ENCODE measurements around the gene POFUT2.

POFUT2 gene, protein sequence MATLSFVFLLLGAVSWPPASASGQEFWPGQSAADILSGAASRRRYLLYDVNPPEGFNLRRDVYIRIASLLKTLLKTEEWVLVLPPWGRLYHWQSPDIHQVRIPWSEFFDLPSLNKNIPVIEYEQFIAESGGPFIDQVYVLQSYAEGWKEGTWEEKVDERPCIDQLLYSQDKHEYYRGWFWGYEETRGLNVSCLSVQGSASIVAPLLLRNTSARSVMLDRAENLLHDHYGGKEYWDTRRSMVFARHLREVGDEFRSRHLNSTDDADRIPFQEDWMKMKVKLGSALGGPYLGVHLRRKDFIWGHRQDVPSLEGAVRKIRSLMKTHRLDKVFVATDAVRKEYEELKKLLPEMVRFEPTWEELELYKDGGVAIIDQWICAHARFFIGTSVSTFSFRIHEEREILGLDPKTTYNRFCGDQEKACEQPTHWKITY

DNA sequence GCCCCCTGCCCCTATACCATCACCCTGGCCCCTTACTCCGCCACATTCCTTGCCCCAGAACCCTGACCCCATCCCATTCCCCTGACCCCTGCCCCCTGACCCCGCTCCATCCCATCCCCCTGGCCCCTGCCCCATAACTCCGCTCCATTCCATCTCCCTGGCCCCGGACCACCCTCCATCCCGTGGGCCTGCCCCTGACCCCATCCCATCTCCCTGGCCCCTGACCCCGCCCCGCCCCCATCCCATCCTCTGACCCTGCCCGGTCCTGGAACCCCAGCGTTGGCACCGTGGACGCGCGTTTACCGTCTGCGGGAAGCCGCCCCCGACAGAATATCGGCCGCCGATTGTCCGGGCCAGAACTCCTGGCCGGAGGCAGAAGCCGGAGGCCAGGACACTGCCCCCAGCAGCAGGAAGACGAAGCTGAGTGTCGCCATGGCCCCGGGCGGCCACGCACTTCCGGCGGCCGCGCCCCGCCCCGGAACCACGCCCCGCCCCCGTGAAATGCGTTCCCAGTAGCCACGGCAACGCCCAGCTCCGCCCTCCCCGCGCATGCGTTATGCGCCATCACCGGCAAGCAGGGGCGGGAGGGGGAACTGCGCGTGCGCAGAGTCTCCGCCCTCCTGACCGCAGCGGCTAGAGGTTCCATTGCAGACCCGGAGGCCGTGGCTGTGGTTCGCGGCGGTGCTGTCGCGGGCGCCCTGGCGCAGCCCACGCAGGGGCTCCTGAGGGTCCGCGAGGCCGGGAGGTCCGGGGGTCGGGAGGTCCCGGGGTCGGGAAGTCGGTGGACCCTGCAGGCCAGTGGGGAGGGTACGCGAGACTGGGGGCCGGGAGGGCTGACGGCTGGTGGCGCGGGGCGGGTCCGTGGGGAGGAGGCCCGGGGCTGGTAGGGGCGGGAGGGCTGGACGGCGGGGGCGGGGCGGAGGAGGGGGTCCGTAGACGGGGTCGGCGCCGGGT is at the start of gene POFUT2:
Gene POFUT2, minus strand, starts transcription at position 458 of the 954 bp plus-strand sequence. Its CDS starts 24 bp downstream, at position 434.
- DNase-seq = peak; percentile 99

DNA sequence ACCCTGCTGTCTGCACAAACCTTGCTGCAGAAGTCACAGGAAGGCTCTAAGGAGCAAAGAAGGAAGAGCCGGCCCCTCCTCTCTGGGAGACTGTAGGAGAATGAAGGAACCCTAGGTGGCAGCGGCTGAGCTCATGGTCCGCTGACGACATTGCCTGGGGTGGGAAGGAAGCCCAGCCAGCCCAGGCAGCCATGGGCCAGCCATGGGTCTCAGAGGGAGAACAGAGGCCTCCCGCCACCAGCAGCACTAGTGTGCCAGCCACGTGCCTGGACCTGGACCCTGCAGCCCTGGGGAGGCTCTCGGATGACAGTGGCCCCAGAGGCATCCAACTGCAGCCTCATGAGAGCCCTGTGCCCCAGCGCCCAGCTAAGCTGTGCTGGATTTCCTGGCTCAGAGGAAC is 49.2 kb upstream of the POFUT2 start:
- no peak for DNase-seq

DNA sequence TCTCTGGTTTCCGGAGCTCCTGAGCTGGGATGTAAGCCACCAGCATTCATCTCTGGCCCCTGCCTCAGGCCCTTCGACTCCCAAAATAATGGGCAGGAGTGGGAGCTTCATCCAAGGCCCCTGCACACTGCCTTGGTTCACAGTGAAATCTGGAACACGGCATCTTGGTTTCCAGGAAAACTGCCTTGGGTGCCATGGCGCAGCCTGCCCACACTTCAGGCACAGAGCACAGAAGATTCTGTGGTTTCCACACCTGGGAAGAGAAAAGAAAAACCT is 48.8 kb upstream of the POFUT2 start:
- DNase-seq = no peak

GRCh38 chr21:45335761-45336534 is 48.3 kb upstream of the POFUT2 start:
- no peak for DNase-seq

DNA sequence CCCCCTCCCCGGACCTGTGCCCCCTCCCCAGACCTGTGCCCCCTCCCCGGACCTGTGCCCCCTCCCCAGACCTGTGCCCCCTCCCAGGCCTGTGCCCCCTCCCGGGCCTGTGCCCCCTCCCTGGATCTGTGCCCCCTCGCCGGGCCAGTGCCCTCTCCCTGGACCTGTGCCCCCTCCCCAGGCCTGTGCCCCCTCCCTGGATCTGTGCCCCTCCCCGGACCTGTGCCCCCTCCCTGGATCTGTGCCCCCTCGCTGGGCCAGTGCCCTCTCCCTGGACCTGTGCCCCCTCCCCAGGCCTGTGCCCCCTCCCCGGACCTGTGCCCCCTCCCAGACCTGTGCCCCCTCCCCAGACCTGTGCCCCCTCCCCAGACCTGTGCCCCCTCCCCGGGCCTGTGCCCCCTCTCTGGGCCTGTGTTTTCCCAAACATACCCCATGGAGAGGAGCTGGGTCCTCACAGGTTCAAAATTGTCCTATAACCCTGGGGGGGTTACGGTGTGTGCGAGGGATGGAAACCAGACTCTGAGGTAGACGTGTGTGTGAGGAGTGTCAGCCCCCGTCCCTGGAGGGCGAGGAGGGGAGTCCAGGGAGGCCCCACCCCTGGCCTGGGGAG is 47.6 kb upstream of the POFUT2 start:
- DNase-seq = no peak

- no peak for DNase-seq
Measured at GRCh38 chr21:45334591-45335081, 46.9 kb upstream of the POFUT2 start.

DNA sequence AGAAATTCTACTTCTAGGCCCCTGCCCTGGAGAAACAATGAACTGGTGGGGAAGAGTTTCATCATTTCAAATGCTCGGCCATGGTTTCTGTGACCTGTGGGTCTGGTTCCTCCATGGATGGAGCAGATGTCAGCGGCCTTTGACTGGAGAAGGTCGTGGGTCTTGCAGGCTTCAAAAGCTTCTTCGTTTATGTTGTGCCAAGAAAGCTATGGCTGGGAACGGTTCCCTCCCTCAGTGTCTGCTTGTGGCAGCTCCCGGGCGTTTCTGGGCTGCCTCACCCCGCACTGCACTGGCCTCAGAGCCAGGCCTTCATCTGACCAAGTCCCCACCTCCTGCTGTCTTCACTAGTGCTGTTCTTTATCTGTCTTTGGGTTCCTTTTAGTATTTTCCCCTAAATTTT is 46.4 kb upstream of the POFUT2 start:
- no peak for DNase-seq

- no peak for DNase-seq
Measured at GRCh38 chr21:45333583-45334121, 46.0 kb upstream of the POFUT2 start.

DNA sequence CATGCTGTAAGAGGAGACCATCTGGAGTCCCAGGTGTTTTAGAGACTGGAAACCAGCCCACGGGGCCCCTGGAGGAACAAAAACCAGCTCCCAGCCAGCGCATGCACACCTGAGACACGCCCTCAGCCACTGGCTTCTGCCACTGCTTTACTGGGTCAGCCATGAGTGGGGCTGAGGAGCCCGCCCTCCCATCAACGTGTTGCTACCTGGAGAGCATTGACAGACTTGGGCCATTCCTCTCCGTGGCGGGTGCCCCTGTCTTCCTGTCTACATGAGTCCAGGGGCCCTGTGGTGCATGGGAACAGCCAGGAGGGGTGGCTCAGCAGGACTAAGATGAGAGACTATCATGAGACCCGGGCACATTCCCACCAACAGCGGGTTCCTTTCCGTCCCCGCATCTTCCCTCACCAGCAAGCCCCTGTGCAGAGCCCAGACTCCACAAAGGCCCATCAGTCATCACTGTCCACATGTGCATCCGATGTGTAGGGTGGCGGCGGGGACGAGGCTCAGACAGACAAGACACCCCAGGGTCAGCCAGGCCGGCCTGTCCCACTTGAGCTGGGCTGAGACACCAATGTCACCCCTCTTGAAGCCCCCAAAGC is 45.4 kb upstream of the POFUT2 start:
- DNase-seq = no peak

DNA sequence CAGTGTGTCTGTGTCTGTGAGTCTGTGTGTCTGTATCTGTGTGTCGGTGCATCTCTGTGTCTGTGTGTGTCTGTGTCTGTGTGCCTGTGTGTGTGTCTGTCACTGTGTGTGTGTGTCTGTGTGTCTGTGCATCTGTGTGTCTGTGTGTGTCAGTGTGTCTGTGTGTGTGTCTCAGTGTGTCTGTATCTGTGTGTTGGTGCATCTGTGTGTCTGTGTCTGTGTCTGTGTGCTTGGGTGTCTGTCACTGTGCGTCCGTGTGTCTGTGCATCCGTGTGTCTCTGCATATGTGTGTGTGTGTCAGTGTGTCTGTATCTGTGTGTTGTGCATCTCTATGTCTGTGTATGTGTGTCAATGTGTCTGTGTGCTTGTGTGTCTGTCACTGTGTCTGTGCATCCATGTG is 44.7 kb upstream of the POFUT2 start:
- no peak for DNase-seq

DNA sequence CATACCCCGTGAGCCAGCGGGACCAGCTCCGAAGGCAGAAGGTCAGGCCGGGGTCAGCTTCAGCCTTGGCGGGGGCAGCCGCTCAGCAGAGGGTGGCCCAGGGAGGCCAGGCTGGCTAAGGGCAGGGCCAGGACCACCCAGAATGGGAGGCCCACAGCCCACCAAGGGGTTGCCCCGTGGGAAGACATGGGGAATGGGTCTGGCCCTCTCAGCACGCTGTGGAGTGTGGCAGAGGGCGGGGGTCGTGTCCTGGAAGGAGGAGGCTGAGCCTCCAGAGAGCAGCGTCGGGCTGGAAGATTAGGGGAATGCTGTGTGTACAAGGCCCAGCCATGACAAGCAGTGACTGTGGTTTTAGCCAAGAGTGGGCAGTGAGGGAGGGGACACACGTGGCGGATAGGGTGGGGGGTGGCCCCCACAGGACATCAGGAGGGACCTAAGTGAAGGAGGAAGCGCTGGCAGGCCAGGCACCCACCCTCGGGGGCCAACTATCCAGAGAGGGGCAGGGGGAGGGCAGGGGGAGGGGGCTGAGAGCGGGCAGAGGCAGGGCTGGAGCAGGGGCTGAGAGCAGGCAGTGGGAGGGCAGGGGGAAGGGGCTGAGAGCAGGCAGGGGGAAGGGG is 43.9 kb upstream of the POFUT2 start:
- DNase-seq = no peak

- DNase-seq = no peak
Measured at GRCh38 chr21:45330851-45331261, 43.2 kb upstream of the POFUT2 start.

GRCh38 chr21:45330075-45330781 is 42.5 kb upstream of the POFUT2 start:
- no peak for DNase-seq

DNA sequence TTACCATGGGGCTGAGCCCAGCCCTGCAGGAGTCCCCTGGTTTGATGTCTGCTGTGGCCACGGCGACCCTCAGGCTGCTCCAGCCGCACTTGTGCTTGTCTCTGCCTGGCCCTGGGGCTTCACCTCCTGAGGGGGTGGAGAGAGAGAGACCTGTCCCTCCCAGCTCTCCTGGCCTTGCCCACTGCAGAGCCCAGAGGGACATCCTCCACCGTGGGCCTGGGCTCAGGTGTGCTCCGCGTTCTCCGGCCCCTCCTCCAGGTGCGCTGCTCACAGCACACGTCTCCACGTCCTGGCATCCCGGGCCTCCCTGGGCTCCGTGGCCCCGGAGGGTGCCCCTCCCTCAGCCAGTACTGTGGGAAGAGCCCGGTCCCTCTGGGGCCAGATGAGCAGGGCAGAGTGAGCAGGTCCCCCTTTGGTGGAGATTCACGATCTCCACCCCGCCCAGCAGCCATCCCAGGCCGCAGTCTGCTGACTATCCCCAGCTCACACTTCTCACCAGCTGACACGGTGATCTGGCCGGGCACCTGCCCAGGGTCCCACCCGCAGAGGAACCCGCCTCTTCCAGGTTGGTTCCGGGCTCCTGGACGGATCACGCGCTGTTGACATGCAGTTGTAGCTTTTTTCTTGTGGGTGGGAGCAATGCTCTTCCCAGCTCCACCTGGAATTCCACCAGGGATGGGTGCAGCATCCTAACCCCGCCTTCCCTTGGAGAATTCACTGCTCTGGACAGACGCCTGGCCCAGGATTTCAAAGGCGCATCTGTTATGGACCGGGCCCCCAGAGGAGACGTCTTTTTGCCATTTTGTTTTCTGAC is 41.8 kb upstream of the POFUT2 start:
- DNase-seq = no peak

GRCh38 chr21:45328198-45329091 is 40.8 kb upstream of the POFUT2 start:
- no peak for DNase-seq

GRCh38 chr21:45327441-45328197 is 39.9 kb upstream of the POFUT2 start:
- no peak for DNase-seq

DNA sequence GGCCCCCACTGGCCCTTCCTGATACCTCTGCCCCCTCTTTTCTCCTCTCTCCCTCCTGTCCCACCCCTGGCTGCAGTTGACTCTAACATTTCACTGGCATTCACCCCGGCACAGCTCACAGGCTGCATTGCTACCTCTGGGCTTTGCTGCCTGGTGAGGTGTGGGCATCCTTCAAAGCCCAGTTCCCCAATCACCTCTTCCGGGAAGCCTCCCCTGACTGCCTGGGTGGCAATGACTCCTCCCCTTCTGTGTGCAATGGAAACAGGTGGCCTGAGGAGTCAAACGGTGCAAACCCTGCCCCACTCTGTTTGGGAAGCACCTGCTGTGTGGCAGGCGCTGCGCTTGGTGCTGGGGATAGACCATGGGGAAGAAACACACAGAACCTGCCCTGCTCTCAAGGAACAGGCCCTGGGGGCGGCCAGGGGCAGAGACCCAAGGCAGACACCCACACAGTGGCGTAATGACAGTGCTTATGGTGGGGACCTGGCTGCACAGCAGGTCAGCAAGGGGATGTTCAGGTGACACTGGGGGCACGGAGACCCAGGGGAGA is 39.3 kb upstream of the POFUT2 start:
- DNase-seq = no peak
